HG02938 (cell line): ENCODE data around the gene OSBPL9.
"Not testable (repeated sequence)": the region's sequence is repeated elsewhere in the genome, so short reads cannot be mapped to it uniquely, and the experiment has no call there.

ENCODE experiments used
- ATAC-seq: cut with Tn5 transposase; IDR thresholded peaks from one replicate; pipeline ENCODE4 v1.9.1; 2021; ENCODE audit warnings: mild to moderate bottlenecking, moderate library complexity; ENCODE audit not compliant: unreplicated experiment

OSBPL9 gene

DNA sequence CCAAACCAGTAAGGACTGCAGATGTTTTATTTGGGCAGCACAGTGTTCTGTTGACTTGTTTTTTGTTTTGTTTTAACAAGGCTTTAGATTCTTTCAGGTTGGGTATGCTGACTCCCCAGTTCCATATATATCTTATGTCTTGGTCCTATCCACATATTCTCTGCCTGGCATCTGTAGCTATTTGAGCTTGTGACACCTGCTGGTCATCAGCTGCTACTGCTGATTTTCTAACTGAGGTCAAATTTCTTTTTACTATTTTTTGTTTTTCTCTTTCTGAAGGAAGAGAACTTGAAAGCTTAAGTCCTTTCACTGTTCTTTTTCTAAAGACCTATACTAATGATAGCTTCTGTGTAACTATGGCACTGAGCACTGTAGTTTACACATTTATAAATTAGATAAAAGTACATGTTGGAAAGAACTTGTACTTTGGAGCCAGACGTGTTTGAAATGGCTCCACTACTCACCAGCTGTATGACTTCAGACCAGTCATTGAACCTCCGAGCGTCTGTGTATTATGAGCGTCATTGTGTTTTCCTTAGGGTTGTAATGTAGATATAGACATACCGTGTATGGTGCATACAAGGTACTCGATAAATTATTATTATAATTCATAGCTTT is 152.2 kb downstream of the OSBPL9 start:
- ATAC-seq = no peak

DNA sequence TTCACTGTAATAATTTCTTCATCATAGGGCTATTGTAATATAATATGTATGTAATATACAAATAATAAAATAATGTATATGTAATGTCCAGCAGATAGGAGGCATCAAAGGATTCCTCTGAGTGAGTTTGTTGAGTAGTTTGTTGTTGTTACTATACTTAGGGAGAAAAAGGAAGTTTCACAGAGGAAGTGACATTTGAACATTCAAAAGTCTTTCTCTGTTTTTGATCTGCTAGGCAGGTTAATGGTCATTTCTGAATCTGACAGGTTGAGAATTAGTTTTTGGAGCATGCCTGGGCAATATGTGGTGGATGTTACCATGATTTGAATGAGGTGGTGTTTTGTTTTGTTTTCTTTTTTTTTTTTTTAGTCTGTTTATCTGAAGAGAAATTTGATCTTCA is 159.5 kb downstream of the OSBPL9 start:
- ATAC-seq = no peak

DNA sequence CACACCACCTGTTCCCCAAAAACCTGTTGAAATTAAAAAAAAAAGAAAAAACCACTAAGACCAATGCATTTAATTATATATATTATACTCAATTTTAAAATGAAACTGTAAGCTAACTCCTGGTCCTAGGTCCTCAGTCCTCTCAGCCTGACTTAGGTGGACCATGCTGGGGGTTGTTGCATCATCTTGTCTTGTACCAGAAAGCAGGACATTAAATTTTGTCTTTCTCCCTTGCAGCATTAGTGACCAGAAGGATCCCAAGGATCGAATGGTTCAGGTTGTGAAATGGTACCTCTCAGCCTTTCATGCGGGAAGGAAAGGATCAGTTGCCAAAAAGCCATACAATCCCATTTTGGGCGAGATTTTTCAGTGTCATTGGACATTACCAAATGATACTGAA is 164.0 kb downstream of the OSBPL9 start:
- ATAC-seq = no peak

DNA sequence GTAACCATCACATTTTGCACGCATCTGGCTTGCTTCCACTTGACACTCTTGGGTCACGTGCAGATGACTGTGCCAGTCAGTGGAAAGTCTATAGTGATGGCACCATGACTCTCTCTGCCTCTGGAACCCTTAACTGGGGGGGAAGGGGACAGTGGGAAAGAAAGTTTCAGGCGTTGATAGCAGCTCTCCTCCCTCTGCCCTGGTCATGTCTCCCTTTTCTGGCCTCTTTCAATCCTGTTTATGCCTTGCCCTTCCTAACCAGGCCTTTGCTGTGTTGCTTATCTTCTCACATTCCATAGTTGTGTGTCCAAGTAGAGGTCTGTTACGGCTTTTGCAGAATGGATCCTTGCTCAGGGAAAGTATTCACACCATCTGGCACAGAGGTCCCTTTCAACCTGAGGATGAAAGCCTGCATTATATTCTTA is 168.1 kb downstream of the OSBPL9 start:
- ATAC-seq = no peak

DNA sequence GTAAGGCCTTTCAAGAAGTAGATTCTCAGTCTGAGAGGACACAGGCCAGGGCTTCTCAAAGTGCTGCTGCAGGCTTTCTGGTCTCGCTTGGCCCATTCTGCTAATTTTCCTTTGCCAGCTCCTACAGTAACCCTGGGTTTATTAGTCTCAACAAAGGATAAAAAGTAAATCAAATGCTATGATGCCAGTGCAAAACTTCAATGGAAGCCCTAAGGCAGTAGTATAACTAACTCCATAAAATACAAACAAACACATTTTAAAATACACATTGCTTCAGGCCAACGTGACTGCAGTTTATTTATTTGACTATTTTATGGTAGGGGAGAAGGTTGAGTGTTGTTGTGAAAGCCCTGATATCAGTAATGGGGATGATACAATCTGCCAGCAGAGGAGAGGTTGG is 172.0 kb downstream of the OSBPL9 start:
- no peak for ATAC-seq

DNA sequence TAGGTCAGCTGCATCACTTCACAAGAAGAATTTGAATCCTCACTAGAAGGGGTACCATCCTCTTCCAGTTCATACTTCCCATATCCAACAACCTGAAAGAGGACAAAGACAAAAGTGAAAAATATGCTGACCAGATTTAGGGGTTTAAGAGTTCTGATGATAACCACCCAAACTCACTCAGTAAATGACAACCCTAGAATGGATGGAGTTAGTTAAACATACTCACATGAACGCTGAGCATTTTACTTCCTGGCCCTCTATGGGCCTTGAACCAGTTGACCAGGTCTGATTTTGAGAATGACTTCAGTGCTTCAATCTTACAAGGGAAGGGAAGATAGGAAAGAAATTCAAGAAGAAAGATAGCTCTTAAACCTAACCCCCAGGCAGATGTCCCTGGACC is 172.4 kb downstream of the OSBPL9 start:
- no peak for ATAC-seq

DNA sequence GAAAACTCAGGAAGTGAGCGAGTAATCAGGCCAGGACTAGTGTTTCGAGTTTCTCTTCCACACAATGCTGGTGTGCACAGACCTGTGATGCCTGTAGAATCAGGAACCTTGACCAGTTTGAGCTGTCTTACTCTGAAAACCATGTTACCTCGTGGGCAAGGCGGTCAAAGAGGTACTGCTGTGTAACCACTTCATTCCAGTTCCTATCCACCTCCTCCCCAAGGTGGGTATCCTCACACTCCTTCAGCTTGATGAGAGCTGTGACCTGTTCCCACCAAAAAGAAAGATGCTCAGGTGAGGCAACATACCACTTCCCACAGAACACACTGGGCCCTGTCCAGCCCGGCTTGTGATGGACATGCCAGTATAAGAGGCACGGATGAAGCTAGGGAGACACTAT is 173.5 kb downstream of the OSBPL9 start:
- ATAC-seq = no peak

DNA sequence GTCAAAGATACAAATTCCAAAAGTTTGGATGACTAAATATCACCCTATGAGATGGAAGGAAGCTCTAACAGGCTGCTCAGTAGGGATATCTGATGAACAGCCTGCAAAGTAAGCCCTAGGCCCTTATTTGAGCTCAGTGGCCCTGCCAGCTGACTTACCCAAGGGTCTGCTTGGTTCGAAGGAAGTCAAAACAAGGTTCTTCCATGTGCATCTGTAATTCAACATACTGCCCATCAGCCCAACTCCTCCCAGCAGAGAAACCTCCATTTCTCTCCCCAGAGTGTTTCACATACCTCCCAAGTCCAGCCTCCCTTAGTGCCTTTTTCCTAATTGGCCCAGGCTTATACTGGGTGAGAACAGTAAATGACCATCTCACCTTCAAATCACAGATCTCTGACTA is 175.0 kb downstream of the OSBPL9 start:
- ATAC-seq = no peak

DNA sequence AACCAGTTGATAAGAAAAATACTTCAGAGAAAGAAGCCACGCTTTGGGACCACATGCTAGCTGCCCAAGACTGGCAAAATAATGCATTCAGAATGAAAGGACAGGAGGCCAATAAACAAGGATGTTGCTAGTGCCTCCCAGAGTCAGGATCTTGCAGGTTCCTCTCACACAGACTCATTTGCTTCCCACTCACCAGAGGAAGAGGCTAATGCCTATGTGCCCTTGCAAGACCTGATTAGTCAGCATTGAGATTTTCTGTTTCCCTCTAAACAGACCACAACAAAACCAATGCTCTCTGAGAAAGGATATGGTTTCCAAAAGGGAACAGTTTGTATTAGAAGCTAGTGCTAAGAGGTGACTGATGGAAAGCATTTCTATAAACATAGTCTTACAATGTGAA is 176.0 kb downstream of the OSBPL9 start:
- no peak for ATAC-seq

DNA sequence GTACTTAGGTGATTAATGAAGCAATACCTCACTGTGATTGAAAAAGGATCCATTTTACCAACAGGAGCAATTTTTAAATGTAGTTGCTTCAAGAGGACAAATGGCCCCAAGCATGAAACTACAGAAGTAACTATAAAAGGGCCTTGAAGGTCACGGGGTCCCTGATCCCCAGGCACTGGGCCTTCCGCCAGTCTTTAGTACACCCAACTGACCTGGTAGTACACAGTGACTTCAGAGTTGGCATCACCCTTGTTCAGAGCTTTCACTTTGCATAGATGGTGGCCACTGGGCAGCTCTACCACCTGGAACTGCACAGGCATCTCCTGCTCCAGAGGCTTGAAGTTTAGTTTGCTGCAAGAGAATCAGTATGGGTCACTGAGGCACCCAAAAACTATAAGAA is 177.4 kb downstream of the OSBPL9 start:
- ATAC-seq = no peak

DNA sequence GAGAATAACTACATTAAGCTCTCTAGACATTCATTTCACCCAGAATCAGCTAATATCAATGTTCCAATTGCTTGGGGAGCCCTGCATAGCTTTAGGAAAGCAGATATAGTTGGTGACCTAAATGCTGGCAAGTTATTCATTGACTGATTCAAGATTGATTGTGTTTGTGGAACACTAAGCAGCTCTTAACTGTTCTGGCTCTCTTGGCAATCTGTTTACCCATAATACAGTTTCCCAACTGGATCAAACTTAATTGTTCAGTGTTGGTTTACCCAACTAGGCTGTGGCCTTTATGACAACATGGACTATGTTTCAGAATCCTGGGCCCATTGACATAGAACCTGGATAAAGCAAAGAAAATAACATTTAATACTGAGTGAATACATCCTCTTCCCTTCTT is 178.0 kb downstream of the OSBPL9 start:
- ATAC-seq = no peak

DNA sequence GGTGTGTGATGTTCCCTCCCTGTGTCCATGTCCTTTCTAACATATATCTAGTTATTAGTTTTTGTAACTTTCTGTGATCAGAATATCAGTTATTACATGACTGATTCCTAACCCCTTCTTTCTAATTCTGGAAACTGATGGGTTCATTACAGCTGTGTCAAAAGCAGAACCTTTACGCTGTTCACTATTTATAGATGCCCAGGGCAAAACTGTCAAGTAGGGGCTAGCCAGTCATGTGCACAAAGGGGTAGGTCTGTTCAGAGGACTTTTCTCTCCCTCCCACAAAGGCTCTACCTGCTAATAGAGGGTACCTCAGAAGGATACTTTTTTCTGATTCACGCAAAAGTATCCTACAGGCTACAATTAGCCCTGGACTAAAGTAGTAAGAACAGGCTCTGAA is 182.5 kb downstream of the OSBPL9 start:
- ATAC-seq = no peak

DNA sequence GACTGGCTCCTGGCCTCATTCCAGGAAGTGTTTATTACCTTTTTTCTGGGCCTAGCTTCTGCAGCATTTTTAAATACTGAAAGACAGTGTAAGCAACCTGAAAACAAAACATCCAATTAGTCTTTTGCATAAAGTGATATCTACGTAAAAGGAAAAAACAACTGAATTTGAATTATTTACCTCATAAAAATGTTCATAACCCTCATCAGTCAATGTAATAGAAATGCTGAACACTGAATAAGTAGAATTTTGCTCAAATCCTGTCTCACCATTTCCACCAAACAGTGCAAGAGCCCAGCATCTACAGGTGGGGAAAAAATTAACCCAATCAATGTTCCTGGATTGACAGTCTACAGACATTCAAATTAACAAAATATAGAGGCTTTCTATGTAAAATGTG is 197.6 kb downstream of the OSBPL9 start:
- ATAC-seq = no peak

DNA sequence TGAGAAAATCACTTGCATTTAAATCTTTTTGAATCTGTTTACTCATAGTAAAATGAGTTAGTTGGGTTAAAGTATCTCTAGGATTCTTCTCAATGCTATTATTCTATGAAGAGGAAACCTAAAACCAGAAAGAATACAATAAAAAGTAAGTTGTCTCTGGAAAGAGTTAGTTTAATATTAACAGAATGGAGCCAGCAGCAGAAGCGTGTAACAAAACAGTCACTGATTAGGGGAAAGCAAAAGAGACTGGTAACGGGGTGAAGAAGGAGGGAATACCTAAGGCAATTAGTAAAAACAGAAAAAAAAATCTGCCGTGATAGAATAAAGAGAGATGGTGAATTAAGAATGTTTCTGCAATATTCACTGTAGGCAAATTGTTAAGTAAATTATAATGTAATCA is 201.6 kb downstream of the OSBPL9 start:
- ATAC-seq = no peak

DNA sequence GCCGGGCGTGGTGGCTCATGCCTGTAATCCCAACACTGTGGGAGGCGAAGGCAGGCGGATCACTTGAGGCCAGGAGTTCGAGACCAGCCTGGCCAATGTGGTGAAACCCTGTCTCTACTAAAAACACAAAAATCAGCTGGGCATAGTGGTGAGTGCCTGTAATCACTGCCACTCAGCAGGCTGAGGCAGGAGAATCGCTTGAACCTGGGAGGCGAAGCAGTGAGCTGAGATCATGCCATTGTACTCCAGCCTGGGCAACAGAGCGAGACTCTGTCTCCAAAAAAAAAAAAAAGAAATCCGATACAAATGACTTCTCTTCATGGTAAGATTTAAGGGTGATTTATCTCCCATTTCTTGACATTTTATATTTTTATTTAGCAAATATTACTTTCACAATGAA is 202.1 kb downstream of the OSBPL9 start:
- ATAC-seq = not testable (repeated sequence)

DNA sequence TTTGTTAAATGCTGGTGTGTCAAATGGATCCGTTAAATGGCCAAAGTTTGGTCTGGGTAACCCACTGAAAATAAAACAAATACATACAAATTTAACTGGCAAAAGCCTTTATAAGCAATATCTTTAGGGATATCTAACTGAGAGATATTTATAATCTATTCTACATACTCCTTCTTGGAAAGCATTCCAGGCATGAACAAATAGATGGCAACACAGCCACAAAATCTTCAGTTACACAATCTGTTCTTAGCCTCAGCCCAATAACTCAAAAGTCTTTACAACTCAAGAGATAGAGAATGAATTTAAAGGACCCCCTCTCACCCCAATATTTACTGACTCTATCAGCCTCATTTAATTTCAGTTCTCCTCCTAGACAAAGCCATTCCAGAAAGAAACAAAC is 202.9 kb downstream of the OSBPL9 start:
- ATAC-seq = no peak

DNA sequence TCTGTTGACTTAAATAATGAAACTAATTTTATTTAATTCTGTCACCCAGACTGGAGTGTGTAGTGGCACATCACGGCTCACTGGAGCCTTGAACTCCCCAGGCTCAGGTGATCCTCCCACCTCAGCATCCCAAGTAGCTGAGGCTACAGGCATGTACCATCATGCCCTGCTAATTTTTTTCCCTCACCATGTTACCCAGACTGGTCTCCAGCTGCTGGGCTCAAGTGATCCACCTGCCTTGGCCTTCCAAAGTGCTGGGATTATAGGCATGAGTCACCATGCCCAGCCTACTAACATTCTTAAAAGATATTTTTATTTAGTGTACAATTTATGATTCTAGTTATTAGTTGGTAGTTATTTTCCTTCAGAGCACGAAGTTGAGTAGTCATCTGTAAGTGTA is 212.2 kb downstream of the OSBPL9 start:
- no peak for ATAC-seq

DNA sequence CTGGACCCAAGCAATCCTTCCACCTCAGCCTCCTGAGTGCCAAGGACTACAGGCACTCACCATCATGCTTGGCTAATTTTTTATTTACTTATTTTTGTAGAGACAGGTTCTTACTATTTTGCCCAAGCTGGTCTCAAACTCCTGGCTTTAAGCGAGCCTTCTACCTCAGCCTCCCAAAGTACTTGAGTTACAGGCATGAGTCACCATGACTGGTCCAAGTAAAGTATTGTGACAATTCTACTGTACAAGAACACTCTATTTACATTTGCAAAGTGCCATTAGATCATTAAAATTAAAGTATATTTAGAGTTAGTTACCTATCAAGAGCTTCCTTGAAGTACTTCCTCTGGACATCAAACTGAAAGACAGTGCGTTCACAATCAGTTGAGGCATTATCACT is 216.8 kb downstream of the OSBPL9 start:
- ATAC-seq = no peak

DNA sequence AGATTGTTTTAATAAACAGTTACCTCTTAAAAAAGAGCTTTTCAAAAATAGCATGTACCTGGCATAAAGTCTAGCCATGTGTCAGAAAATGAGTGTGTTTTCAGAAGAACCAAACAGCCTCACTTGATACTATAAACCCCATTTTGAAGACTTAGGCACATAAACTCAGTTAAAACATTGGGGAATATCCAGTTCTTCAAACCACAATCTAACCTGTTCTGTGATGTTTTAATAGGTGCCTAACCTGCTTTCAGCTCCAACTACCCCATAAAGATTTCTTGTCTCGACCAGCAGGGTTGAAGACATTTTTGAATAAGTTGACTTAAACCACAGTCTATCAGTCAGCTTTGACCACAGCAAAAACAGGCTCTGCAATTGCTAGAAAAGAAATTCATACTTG is 220.4 kb downstream of the OSBPL9 start:
- ATAC-seq = no peak
